Panc1 (cell line): ENCODE results near the gene KCNN3. TPM values are rescaled to one million over a fixed set of nuclear protein-coding genes. Genes with fewer than 3 reads are reported as not detected.

Experiments used
- ATAC-seq: fragments of 200-7000 bp; cut with Tn5 transposase; 2 replicates; pipeline ENCODE4 v1.9.1; 2020; ENCODE audit warnings: mild to moderate bottlenecking, moderate library complexity
- BruUV-seq: library from RNA; stranded (reverse); fragments of 400-500 nt; replicated peaks from 2 replicates; lab custom pipeline; 2021; lab: Mats Ljungman, UMichigan
- CTCF ChIA-PET: fragments of 300-600 bp; sonication (Branson Sonifier 250); formaldehyde crosslinking; loops from one replicate; lab custom pipeline; 2022; ENCODE audit warnings: antibody characterized with exemption; lab: Charles Lee
- POLR2A ChIA-PET: fragments of 300-600 bp; sonication (Branson Sonifier 250); formaldehyde crosslinking; loops from one replicate; lab custom pipeline; 2022; ENCODE audit warnings: antibody characterized with exemption; lab: Charles Lee
- DNase-seq: peaks from one replicate; pipeline ENCODE4 v3.0.0-alpha.2; 2010; ENCODE audit warnings: low read depth, low spot score
- H3K27ac ChIP-seq: 2 replicates; pipeline ENCODE4 v1.5.1; 2011; ENCODE audit warnings: mild to moderate bottlenecking, low read length, inconsistent platforms
- H3K27me3 ChIP-seq: fragments of 200-500 bp; sonication (Bioruptor generic); 2 replicates; pipeline ENCODE4 v1.6.0; 2014; ENCODE audit warnings: low read length, inconsistent platforms; ENCODE audit not compliant: control insufficient read depth, insufficient read depth
- H3K36me3 ChIP-seq: fragments of 200-500 bp; sonication (Bioruptor generic); 2 replicates; pipeline ENCODE4 v1.5.1; 2014; ENCODE audit warnings: inconsistent platforms, mild to moderate bottlenecking, low read length, moderate library complexity; ENCODE audit not compliant: control insufficient read depth, insufficient read depth
- H3K4me1 ChIP-seq: 2 replicates; pipeline ENCODE4 v1.5.1; 2011; ENCODE audit warnings: inconsistent platforms, mild to moderate bottlenecking, low read length, moderate library complexity; ENCODE audit not compliant: control insufficient read depth, insufficient read depth
- H3K4me3 ChIP-seq, 2 experiments: 2 replicates each; pipeline ENCODE4 v1.5.1; 2011 to 2012; ENCODE audit warnings: low read depth in 2 of 2, low read length in 2 of 2, mild to moderate bottlenecking in 2 of 2, inconsistent platforms in 1 of 2, moderate library complexity in 1 of 2
- H3K9me3 ChIP-seq: fragments of 200-500 bp; sonication (Bioruptor generic); 2 replicates; pipeline ENCODE4 v1.5.1; 2014; ENCODE audit warnings: low read depth, mild to moderate bottlenecking, inconsistent platforms, low read length, moderate library complexity; ENCODE audit not compliant: control insufficient read depth, insufficient read depth
- CTCF ChIP-seq: fragments of 450-650 bp; IDR thresholded peaks from 2 replicates; pipeline ENCODE4 v1.5.1; 2017; ENCODE audit warnings: mild to moderate bottlenecking
- POLR2AphosphoS5 ChIP-seq: IDR thresholded peaks from 2 replicates; pipeline ENCODE4 v1.6.1; 2012; ENCODE audit warnings: mild to moderate bottlenecking, low read depth, low read length, moderate library complexity
- REST ChIP-seq, 2 experiments: IDR thresholded peaks; 2 replicates each; pipeline ENCODE4 v1.6.1; 2011 to 2012; ENCODE audit warnings: low read depth in 2 of 2, control low read depth in 1 of 2, low read length in 1 of 2, mild to moderate bottlenecking in 1 of 2, moderate library complexity in 1 of 2; ENCODE audit not compliant: insufficient read depth in 1 of 2
- SIN3A ChIP-seq: IDR thresholded peaks from 2 replicates; pipeline ENCODE4 v1.6.1; 2012; ENCODE audit warnings: low read depth, mild to moderate bottlenecking, low read length, moderate library complexity, borderline replicate concordance; ENCODE audit not compliant: insufficient read depth
- TCF7L2 ChIP-seq: IDR thresholded peaks from 2 replicates; pipeline ENCODE4 v1.6.1; 2011; ENCODE audit warnings: mild to moderate bottlenecking, low read depth, low read length, inconsistent platforms
- in situ Hi-C: cut with HindIII; loops from 2 replicates; pipeline ENCODE4 v1.10.0; 2016; ENCODE audit warnings: low sequenced_read_pairs, low pct_unique_long_range_greater_than_20kb
- intact Hi-C: fragments of 100-400 bp; cut with micrococcal nuclease; formaldehyde crosslinking; loops from one replicate; pipeline ENCODE4 v1.10.0; 2022; ENCODE audit not compliant: unreplicated experiment
- total RNA-seq: library from RNA; stranded (reverse); gene quantifications from one replicate; pipeline ENCODE4 v1.2.1, GENCODE V29; 2021; ENCODE audit not compliant: unreplicated experiment

KCNN3 gene
- total RNA-seq, 1 experiment from 2014 or later = 0.05 TPM

GRCh38 chr1:154839691-154840090 lies 30.4 kb downstream of the KCNN3 start:
- no TSS peak for BruUV-seq
- intact Hi-C loops = no loop called here
- ATAC-seq (no peak), DNase-seq (no peak)
- no peaks in the 10 kb centered on the region for H3K9me3 ChIP-seq
- in situ Hi-C loops = no loop called here
- ChIA-PET CTCF (no interaction called here), POLR2A (no interaction called here)
- H3K27me3 ChIP-seq = peaks cover 6% of the 10 kb centered on the region
- TF ChIP-seq POLR2AphosphoS5 = no peak
- TF ChIP-seq SIN3A = no peak
- TF ChIP-seq REST (IDR thresholded peaks at IDR 0.05; ENCODE audit: insufficient read depth in 1 of 2, low read depth in 2 of 2, low read length in 1 of 2) = no peak
- TF ChIP-seq TCF7L2 = no peak
- TF ChIP-seq CTCF = no peak
- no peak overlapping the region for H3K4me3 ChIP-seq
- H3K27ac ChIP-seq = no peak overlapping the region
- H3K36me3 ChIP-seq = no peaks in the 10 kb centered on the region
- no peaks in the 10 kb centered on the region for H3K4me1 ChIP-seq

GRCh38 chr1:154838988-154839387 lies 31.1 kb downstream of the KCNN3 start:
- H3K27ac ChIP-seq = no peak overlapping the region
- no peak for TF ChIP-seq TCF7L2
- no peak for TF ChIP-seq REST (IDR thresholded peaks at IDR 0.05; ENCODE audit: insufficient read depth in 1 of 2, low read depth in 2 of 2, low read length in 1 of 2)
- no peak for TF ChIP-seq CTCF
- TF ChIP-seq SIN3A = no peak
- TF ChIP-seq POLR2AphosphoS5 = no peak
- intact Hi-C loops (no loop called here), in situ Hi-C loops (no loop called here)
- H3K27me3 ChIP-seq = peaks cover 8% of the 10 kb centered on the region
- no peak overlapping the region for H3K4me3 ChIP-seq
- ChIA-PET CTCF (no interaction called here), POLR2A (no interaction called here)
- no peaks in the 10 kb centered on the region for H3K4me1 ChIP-seq
- no peaks in the 10 kb centered on the region for H3K9me3 ChIP-seq
- no TSS peak for BruUV-seq
- ATAC-seq (no peak), DNase-seq (no peak)
- no peaks in the 10 kb centered on the region for H3K36me3 ChIP-seq
